ENCODE data around the gene ARHGEF7. TPM values are rescaled to one million over a fixed set of nuclear protein-coding genes. Genes with fewer than 3 reads are reported as not detected.

ARHGEF7 gene
- total RNA-seq, 1 donor from 2014 or later: 157 TPM

DNA sequence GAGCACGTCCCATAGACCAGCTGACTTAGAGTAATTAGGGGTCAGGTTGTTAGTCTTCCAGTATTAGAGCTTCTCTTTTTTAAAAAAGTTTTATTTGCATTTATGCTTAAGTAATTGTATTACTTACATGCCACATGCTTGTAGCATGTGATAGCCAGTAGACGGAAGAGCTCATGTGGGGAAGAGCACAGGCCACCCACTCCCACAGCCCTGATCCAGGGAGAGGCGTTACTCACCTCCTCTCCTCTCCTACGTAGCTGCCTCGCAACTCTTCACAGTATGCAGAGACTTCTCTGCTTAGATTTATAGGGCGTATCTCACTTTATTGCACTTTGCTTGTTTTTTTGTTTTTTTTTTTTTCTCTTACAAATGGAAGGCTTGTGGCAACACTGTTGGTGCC lies 110.1 kb downstream of the ARHGEF7 start:
- DNase-seq: no peak

DNA sequence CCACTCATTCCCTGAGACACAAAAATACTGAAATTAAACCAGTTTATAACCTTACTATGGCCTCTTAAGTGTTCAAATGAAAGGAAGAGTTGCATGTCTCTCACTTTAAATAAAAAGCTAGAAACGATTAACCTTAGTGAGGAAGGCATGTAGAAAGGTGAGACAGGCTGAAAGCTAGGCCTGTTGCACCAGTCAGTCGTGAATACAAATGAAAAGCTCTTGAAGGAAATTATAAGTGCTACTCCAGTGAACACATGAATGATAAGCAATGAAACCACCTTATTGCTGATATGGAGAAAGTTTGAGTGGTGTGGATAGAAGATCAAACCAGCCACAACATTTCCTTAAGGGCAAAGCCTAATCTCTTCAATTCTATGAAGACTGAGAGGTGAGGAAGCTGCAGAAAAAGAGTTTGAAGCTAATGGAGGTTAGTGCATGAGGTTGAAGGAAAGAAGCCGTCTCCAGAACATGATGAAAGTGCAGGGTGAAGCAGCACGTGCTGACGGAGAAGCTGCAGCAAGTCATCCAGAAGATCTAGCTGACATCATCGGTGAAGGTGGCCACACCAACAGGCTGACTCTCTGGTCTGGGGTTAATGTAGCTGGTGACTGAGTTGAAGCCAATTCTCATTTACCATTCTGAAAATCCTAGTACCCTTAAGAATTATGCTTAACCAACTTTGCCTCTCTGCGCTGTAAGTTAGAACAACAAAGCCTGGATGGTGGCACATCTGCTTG lies 110.9 kb downstream of the ARHGEF7 start:
- no peak for DNase-seq

DNA sequence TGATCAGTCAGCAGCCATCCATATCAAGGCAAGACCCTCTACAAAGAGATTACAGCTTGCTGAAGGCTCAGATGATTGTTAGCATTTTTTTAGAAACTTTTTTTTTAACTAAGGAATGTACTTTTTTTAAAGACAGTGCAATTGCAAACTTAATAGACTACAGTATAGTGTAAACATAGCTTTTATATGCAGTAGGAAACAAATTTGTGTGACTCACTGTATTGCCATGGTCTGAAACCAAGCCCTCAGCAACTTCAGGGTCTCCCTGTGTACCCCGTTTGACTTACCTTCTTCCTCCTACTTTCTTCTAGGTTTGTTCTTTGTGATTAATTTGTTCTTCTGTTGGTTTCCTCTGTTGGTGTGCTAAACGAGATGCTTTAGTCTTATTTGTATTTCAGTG lies 112.3 kb downstream of the ARHGEF7 start:
- DNase-seq: no peak

DNA sequence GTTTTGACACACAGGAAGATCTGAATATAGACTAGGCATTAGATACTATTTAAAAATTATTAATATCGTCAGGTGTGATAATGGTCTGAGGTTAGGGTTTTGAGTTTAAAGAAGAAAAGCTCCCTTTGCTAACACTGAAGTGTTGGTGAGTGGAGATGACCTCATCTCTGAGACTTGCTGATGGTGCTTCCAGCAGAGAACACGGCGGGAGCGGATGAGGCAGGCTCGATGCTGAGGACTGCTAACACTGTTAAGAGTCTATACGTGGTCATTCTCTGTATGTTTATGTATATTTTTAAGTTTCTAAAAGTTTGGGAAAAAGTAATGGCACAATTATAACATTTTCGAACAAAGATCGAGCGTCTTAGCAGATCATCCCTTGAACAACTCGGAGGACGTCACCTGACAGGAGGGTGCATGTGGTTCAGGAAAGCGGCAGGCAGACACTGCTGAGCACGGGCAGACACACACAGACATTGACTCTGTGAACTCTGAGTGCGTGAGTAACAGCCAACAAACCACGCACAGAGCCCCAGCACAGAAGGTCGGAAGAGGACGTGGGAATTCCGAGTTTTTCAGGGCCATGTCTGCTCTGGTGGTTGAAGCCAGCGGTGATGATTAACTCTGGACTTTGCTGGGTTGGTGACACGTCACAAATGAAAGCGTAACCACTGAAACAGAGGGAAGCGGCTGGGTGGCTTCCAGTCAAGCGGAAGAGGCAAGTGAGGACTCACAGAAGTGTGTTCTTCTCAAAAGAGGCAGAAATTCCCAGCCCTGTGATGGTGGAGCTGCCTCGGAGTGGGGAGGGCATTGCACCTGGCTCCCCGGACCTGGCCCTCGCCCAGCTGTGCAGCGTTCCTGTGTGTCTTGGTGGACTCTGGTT lies 113.4 kb downstream of the ARHGEF7 start:
- peak; percentile 40 for DNase-seq

DNA sequence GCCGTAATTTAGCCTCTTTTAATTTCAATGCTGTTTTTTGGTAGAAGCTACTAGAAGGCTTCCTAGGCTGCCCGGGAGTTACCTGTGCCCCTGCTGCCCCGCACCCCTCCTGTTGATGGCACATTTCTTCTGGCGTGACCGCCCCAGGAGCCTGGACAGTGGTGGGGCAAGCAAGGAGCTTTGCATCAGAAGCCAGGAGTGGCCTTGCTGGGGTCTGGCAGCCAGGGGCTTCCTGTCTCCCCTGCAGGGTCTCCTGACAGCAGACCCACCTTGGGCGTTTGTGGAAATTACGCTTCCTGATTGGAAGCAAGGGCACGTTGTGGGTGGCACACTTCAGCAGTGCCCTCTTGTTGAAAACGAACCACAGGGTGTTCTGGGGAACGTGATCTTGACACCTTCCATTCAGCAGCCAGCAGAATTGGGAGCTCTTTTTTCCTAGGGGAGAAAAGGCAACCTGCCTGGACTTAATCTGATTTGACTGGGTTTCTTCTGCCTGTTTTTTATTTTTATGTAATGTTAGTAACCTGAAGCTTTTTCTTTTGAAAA lies 115.3 kb downstream of the ARHGEF7 start:
- no peak for DNase-seq

DNA sequence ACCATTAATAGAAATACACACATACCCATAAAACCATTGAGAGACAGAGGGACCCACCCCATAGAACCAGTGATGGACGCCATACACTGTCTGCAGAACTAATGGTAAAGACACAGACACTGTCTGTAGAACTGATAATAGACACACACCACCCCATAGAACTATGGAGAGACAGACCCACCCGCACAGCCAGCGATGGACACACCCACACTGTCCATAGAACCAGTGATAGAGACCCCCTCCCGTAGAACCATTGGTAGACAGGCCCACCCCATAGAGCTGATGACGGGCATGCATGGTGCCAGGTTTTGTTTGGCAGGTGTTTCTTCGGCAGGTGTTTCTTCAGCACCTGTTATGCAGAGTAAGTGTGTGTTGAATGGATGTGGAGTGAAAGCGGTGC lies 117.1 kb downstream of the ARHGEF7 start:
- DNase-seq: no peak

DNA sequence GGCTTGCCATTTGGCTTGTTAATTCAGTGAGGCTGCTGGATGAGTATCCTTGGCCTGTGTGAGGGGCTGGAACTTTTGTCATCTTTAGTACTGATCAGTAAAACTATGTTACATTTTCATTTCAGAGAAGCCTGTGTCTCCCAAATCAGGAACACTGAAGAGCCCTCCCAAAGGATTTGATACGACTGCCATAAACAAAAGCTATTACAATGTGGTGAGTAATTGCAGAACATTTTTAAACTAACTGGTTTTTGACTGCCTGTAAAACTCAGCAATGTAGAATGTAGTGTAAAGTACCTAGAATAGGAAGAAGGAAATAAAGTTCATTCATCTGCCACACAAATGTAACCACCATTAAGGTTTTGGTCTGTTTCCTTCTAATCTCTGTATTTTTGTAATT lies 118.0 kb downstream of the ARHGEF7 start:
- no peak for DNase-seq

DNA sequence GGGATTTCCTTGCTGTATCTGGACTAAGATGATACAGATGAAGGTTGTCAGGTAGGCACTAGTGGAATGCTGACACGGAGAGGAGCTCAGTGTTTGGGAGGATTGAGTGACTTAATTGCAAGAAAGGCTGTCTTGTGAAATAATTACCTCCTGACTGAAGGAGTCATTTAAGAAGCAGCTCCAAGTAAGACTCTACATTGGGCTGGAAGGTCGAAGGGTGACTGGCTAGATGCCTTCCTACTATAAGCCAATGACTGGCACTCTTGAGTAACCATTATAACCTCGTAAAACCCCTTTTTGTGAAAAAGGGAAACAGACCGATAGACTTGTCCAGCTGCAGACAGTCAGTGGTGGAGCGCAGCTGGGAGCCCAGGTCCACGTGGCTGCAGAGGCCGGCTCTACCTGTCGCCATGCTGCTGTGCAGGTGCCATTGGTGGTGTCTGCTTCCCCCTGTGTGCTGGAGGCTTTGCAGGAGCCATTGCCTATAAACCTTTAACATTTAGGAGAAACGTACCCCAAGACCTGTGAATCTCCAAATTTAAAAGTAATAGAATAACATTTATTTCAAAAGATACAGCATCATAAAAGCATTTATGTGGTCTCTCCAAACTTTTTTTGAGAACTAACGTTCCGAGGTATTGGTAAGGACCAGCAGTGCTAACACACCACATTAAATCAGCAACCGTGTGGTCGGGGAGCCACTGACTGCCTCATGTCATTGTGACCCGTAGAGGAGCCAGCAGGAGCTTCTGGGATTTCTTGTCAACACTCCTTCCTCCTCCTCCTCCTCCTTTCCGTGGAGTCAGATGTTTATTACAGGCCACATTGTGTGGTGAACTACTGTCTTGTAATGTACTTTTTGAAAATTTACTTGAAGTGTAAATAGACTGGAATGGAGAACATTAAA lies 124.9 kb downstream of the ARHGEF7 start:
- no peak for DNase-seq

DNA sequence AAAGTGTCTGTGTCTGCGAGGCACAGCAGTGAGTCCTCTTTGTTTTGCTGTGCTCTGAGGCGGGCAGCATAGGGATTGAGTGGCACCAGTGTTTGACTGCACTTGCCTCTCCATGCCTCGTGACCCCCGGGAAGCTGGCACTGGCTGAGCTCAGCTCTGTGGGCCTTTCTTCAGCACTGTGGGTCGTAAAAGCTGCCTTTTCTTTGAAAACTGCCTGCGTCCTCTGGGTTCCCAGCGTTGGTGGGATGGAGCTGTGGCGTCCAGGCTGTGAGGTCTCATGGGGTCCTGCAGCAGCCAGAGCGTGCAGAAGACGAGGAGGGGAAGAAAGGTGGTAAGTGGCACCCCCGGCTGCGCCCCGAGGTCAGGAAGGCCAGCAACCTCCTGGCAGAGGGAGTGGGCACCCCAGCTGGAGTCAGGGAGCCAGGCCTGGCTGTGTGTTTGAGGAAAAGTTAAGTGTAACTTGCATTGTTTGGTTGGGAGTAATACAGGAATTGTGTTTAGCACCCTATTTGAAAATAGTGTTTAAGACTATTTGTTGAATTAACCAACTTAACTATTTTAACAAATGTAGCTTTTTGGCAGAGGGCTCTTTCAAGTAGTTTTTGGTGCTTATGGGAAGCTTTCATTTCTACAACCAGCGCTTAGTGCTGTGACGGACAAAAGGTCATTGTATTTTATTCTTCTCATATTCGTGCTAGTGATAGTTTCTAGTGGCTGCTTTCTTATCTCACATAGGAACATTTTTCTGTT lies 126.1 kb downstream of the ARHGEF7 start:
- DNase-seq: peak; percentile 82

DNA sequence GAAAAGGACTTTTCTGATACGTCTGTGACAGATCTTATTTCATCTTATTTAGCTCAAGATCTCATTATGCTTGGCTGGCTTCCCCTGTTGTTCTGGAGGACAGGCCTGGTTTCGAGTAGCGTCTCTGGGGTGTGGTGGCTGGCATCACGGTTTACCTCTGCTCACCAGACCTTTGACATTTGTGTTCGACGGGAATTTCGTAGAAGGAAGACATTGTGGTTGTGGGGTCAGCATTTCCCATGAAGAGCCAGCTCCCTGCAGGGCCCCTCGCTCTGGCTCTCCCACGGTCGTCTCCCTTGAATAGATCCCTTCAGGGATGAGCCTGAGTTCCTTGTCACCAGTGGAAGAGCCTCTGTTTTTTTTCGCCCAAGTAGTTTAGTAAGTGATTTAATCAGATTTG lies 126.8 kb downstream of the ARHGEF7 start:
- DNase-seq: no peak

DNA sequence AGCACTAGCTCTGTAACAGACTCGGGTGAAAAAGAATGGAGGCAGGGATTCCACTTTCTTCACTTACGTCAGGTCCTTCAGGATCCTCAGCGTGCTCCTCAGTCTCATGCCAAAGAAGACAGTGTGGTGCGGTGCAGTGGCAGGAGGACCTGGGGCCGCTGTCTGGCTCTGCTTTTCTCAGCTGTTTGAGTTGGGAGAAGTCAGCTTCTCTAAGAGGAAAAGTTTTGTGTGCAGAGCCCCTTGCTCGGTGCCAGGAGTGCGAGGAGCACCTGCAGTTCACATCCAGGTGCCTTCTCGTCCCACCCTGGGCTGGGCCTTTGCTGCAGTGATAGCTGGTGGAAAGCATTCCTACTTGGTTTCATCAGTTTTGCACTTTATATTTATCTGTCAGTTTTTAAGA lies 127.5 kb downstream of the ARHGEF7 start:
- DNase-seq: no peak

DNA sequence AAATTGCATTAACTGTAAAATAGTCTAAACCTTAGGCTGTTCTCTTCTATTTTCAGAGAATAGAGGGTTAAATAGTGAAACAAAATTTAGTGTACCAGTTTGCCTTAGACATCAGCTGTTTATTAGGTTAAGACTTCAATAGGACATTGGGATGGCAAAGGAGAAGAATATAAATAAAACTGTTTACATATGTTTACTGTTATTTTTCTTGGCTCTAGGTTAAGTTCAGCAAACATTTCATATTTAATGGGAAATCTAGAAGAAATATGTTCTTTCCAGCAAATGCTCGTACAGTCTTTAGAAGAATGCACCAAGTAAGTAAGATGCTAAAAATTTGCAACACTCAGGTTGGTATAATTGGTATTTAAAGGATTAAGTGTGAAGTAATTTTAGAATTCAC lies 128.9 kb downstream of the ARHGEF7 start:
- DNase-seq: no peak

DNA sequence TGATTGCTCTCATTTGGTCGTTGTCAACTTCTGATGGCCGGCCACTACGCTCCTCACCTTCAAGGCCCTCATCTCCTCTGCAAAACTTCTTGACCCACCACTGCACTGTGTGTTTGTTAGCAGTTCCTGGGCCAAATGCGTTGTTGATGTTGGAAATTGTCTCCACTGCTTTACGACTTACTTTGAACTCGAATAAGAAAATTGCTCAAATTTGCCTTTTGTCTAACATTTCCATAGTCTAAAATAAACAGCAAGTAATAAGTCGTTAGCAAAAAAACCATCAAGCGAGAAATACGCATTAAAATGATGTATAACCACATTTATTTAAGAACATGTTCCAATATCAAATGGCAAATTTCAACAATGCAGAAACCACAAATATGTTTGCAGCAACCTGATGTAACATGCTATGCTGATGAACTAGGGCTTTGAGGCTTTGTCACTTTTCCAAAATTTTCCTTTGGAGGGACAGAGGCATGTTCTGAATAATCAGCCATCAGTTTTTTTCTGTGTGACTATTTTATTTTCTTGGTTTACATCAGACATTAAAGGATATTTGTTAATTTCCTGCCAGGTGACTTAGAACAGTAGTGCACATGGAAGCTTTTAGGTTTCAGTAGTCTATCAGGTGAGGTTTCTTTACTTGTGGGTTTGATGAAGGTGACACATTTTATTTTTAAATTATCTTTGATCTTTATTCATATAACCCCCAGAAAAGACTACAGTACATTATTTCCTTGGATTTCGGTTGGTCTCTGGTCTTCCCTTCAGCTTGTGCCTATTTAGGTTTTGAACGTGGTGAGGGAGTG lies 130.7 kb downstream of the ARHGEF7 start:
- DNase-seq: no peak

DNA sequence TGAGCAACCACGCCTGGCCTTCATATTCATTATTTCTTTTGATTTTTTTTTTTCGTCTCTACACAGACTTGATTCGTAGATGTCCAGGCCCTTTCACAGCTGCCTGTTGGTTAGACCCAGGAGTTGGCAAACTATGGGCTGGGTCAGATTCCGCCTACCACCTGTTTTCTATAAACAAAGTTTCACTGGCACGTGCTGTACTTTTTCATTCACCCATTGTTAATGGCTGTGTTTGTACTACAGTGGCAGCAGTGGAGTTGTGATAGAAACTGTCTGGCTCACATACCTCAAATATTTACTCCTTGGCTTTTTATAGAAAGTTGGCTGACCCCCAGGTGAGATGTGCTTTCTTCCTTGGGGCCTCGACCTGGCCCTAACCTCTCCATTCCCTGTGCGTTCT lies 132.4 kb downstream of the ARHGEF7 start:
- DNase-seq: no peak

DNA sequence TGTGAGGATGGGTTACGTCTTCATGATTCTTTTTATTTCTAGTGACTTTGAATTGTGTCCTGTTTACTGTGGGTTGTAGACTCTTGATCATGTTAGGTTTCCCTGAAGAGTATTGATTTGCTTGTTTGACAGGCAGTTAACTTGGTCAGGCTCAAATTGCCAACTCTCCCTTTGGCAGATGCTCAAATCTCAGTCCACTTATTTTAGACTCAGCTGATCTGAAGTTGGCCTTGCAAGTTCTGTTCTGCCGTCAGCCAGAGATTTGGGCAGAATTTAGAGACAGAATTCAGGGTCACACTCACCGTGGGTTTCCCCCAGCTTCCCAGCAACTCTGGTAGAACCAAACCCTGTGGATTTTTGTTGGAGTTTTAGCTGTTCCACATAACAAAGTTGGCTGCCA lies 133.7 kb downstream of the ARHGEF7 start:
- no peak for DNase-seq

DNA sequence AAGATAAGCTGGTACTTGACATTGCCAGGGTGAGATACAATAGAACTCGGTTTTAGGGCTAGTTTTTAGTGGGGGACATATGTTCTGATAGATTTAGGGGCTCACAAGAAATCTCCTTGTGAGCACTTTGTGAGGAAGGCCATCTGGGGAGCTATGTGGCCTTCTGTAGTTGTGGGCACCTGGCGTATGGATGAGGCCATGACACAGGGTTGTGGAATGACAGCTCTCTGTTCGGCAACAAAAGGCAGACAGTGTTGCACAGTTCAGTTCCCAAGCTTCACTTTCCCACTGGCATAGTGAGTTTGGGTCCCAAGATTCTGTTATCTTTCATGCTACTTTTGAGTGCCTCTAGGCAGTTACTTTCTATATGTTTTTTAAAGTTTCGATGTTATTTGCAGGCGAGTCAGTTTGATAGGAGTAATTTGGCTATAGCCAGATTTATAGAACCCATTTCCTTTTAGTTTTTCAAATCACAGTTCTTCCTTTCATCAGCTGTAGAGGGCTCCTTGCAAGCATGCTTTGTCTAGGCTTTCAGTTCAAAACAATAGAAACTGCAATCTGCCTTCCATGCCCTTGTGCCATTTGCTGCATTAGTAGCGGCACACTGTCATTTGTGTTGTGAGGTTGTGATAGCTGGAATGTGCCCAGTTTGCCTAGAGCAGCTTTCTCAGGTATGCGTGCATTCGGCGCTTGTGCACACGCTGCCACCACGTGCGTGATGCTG lies 134.7 kb downstream of the ARHGEF7 start:
- DNase-seq: no peak

DNA sequence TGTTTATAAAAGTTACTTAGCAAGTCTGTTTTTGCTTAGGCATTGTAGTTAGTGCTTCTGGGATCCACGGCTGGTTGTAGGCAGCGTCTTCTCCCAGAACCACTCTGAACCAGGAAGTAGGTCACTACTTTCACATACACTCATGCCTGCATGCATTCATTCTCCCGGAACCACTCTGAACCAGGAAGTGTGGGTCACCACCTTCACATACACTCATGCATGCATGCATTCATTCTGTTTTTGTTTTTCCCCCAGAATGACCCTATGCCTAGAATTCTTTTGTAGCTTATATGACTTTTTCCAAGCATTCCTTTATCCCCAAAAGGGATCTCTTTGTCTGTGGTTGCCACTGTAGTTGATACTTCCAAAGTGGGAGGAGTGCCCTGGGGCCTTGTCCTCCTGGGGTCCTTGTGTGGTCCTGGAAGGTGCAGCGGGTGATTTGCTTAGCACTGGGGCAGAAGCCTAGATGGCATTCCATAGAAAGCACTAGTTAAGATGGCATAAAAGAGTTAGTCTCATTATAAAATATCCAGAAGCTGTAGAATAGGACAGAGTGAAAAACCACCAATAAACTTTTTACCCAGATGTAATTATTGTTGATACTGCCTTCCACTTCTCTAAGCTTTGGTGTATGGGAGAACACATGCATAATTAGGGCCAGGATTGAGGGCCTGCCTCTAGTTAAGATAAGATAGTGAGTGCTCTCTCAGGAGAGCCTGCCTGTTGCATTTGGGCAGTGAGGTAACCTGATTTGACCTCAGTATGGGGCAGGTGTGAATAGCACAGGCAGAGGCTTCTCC lies 136.7 kb downstream of the ARHGEF7 start:
- no peak for DNase-seq

DNA sequence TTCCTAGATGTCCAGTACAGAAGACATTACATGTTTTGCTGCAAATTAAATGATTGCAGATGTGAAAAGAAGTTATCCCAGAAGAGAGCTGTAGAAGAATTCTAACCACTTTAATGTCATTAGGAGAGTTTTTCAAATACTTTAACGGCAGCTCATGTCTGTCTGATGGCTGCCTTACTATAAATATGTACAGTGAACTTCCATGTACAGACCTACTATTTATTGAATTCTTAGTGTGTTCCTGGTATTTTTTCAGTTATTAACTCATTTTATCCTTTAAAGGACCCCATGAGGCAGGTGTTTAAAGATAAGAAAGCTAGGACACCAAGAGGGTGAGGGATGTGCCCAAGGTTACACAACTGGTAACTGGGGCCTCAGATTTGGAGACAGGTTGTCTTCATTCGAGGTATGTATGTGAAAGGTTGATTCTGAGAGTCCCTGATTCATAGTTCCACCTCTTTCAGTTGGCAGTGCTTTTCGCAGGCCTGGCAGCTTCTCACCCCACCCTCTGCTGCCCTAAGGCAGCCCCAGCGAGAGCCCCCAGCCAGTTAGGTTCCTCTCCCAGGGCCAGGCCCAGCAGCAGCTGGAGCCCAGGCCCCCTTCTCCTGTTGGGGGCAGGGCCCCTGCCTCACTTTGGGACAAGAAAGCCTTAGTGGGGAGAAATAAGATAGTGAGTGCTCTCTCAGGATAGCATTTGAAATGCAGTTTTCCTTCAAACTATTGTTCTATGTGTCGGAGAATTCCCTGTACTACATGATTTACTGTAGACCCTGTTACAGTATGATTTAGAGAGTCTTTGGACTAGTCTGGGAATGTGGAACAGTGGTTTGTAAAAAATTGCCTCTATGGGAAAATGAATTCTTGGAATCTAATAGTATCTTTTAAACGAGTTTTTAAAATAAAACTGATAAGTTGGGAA lies 137.6 kb downstream of the ARHGEF7 start:
- DNase-seq: no peak

Measured in occipital lobe (tissue), 2 donors.